ENCODE measurements around the gene GADD45B.

GRCh38 chr19:2441096-2441752, 34.7 kb upstream of the GADD45B start:
- no peak for TF ChIP-seq EZH2 (IDR thresholded peaks at IDR 0.05; ENCODE audit: borderline replicate concordance, low read depth, low read length, severe bottlenecking)
- no peak for TF ChIP-seq CTCF (IDR thresholded peaks at IDR 0.05; ENCODE audit: extremely low read depth in 1 of 2, insufficient read depth in 1 of 2, low read depth in 1 of 2, low read length in 2 of 2)
- TF ChIP-seq POLR2AphosphoS5 (IDR thresholded peaks at IDR 0.05; ENCODE audit: insufficient read depth, low read depth, low read length): no peak

Measured in endothelial cell of umbilical vein (primary cell).